GM12878 (cell line): Measurements from ENCODE around the gene TMEM163. TPM values are rescaled to one million over a fixed set of nuclear protein-coding genes. Genes with fewer than 3 reads are reported as not detected.
A peak's percentile ranks its signal among the peaks of the same experiment; 100 is the strongest.
"Not testable (repeated sequence)": the region's sequence is repeated elsewhere in the genome, so short reads cannot be mapped to it uniquely, and the experiment has no call there.

Experiments used
- ATAC-seq: fragments of 200-7000 bp; cut with Tn5 transposase; 3 replicates; pipeline ENCODE4 v1.9.1; 2020; ENCODE audit warnings: mild to moderate bottlenecking, moderate library complexity
- BruUV-seq: library from RNA; stranded (reverse); fragments of 400-500 nt; replicated peaks from 2 replicates; lab custom pipeline; 2021; lab: Mats Ljungman, UMichigan
- CTCF ChIA-PET: fragments of 300-600 bp; sonication (Branson Sonifier 250); formaldehyde crosslinking; extraction: SDS; loops from one replicate; lab custom pipeline; 2021; ENCODE audit warnings: inconsistent platforms; lab: Yijun Ruan, JAX
- POLR2A ChIA-PET: fragments of 350-600 bp; formaldehyde crosslinking; extraction: SDS; loops from one replicate; lab custom pipeline; 2021; ENCODE audit warnings: inconsistent platforms; lab: Charles Lee
- RAD21 ChIA-PET: fragments of 300-600 bp; sonication (Branson Sonifier 250); formaldehyde crosslinking; loops from one replicate; lab custom pipeline; 2023; ENCODE audit warnings: antibody characterized with exemption; ENCODE audit not compliant: unreplicated experiment; lab: Charles Lee
- SMC1A ChIA-PET: fragments of 300-600 bp; sonication (Branson Sonifier 250); formaldehyde crosslinking; loops from one replicate; lab custom pipeline; 2023; ENCODE audit not compliant: unreplicated experiment, uncharacterized antibody; lab: Charles Lee
- DNase-seq: peaks from one replicate; pipeline ENCODE4 v3.0.0-alpha.2; 2011; ENCODE audit warnings: low read depth, low spot score
- FAIRE-seq: peaks from 3 replicates; lab custom pipeline; 2011; peaks lifted over from hg19 to GRCh38; lab: Jason Lieb, UNC
- H2AFZ ChIP-seq: 2 replicates; pipeline ENCODE4 v1.6.0; 2011; ENCODE audit warnings: low read depth, low read length, control low read depth; ENCODE audit not compliant: control insufficient read depth
- H3K27ac ChIP-seq: 2 replicates; pipeline ENCODE4 v1.5.1; 2011; ENCODE audit warnings: control low read depth; ENCODE audit not compliant: control insufficient read depth, insufficient read depth
- H3K27me3 ChIP-seq, 2 experiments: replicated peaks in 1 of 2; 2 replicates each; pipeline versions ENCODE4 v1.6.0 to v1.6.1; 2011; ENCODE audit warnings: low read length in 1 of 2; ENCODE audit not compliant: control insufficient read depth in 2 of 2, insufficient read depth in 2 of 2
- H3K36me3 ChIP-seq, 2 experiments: 2 replicates each; pipeline ENCODE4 v1.5.1; 2011; ENCODE audit warnings: low read length in 1 of 2; ENCODE audit not compliant: control insufficient read depth in 2 of 2, insufficient read depth in 2 of 2
- H3K4me1 ChIP-seq: 2 replicates; pipeline ENCODE4 v1.6.1; 2011; ENCODE audit warnings: mild to moderate bottlenecking, low read length, moderate library complexity, mixed read lengths; ENCODE audit not compliant: control insufficient read depth, insufficient read depth
- H3K4me2 ChIP-seq: 2 replicates; pipeline ENCODE4 v1.6.0; 2011; ENCODE audit warnings: control low read depth; ENCODE audit not compliant: control insufficient read depth, insufficient read depth
- H3K4me3 ChIP-seq: fragments of 200-600 bp; sonication (generic); 2 replicates; pipeline ENCODE4 v1.5.1; 2016
- H3K79me2 ChIP-seq: 2 replicates; pipeline ENCODE4 v1.6.0; 2011; ENCODE audit warnings: low read length; ENCODE audit not compliant: control insufficient read depth, insufficient read depth
- H3K9ac ChIP-seq: 2 replicates; pipeline ENCODE4 v1.8.0; 2011; ENCODE audit warnings: low read length, control low read depth, mixed read lengths; ENCODE audit not compliant: control insufficient read depth, insufficient read depth
- H3K9me3 ChIP-seq: replicated peaks from 3 replicates; pipeline ENCODE4 v1.5.1; 2011; ENCODE audit warnings: mild to moderate bottlenecking, low read length; ENCODE audit not compliant: control insufficient read depth, insufficient read depth
- H4K20me1 ChIP-seq: 2 replicates; pipeline ENCODE4 v1.6.0; 2011; ENCODE audit not compliant: control insufficient read depth, insufficient read depth
- BHLHE40 ChIP-seq, 2 experiments: fragments of 450-650 bp in 1 of 2; IDR thresholded peaks; 2 replicates each; pipeline ENCODE4 v1.6.1; 2011 to 2017; ENCODE audit warnings: low read depth in 2 of 2, borderline replicate concordance in 1 of 2, improper control_type of control experiment in 1 of 2, low read length in 1 of 2, mild to moderate bottlenecking in 1 of 2
- CHD2 ChIP-seq: IDR thresholded peaks from 2 replicates; pipeline ENCODE4 v1.6.1; 2011; ENCODE audit warnings: low read depth, low read length, improper control_type of control experiment, borderline replicate concordance
- FOS ChIP-seq: IDR thresholded peaks from 3 replicates; pipeline ENCODE4 v1.6.1; 2011; ENCODE audit warnings: borderline replicate concordance; ENCODE audit not compliant: insufficient read length; ENCODE audit errors: extremely low read depth
- IKZF2 ChIP-seq, 2 experiments: fragments of 450-650 bp; IDR thresholded peaks; 2 replicates each; pipeline ENCODE4 v1.6.1; 2017; ENCODE audit warnings: mild to moderate bottlenecking in 2 of 2, moderate library complexity in 2 of 2
- IRF3 ChIP-seq: fragments of 450-650 bp; IDR thresholded peaks from 2 replicates; pipeline ENCODE4 v1.6.1; 2014; ENCODE audit warnings: mild to moderate bottlenecking
- JUND ChIP-seq: IDR thresholded peaks from 2 replicates; pipeline ENCODE4 v1.6.1; 2012; ENCODE audit warnings: low read depth, mild to moderate bottlenecking, low read length, improper control_type of control experiment, moderate library complexity
- MXI1 ChIP-seq: fragments of 150-350 bp; IDR thresholded peaks from 2 replicates; pipeline ENCODE4 v1.6.1; 2011; ENCODE audit warnings: low read depth, mild to moderate bottlenecking, inconsistent platforms, low read length, improper control_type of control experiment
- PKNOX1 ChIP-seq: fragments of 450-650 bp; IDR thresholded peaks from 2 replicates; pipeline ENCODE4 v1.6.1; 2016; ENCODE audit warnings: mild to moderate bottlenecking
- RB1 ChIP-seq: fragments of 450-650 bp; formaldehyde crosslinking; IDR thresholded peaks from 2 replicates; pipeline ENCODE4 v1.6.1; 2017; ENCODE audit warnings: mild to moderate bottlenecking, borderline replicate concordance
- RELB ChIP-seq: fragments of 450-650 bp; IDR thresholded peaks from 2 replicates; pipeline ENCODE4 v1.6.1; 2017; ENCODE audit warnings: low read depth, mild to moderate bottlenecking, moderate library complexity
- RUNX3 ChIP-seq: IDR thresholded peaks from 2 replicates; pipeline ENCODE4 v1.6.1; 2012; ENCODE audit warnings: low read length, inconsistent platforms
- STAT1 ChIP-seq: fragments of 450-650 bp; conservative IDR thresholded peaks from 2 replicates; pipeline ENCODE4 v1.6.1; 2014; ENCODE audit warnings: antibody characterized with exemption, mild to moderate bottlenecking
- SUPT20H ChIP-seq: IDR thresholded peaks from 2 replicates; pipeline ENCODE4 v1.6.1; 2011; ENCODE audit warnings: low read depth, mild to moderate bottlenecking, low read length, moderate library complexity, borderline replicate concordance; ENCODE audit not compliant: control insufficient read depth
- ZNF217 ChIP-seq: fragments of 450-650 bp; IDR thresholded peaks from 2 replicates; pipeline ENCODE4 v1.6.1; 2017; ENCODE audit warnings: antibody characterized with exemption, mild to moderate bottlenecking
- WGBS: methylation state at CpG from one replicate; pipeline ENCODE4 v1.1.6; 2016; ENCODE audit warnings: low lambda C conversion rate; ENCODE audit not compliant: insufficient replicate concordance, insufficient coverage; ENCODE audit errors: missing lambda C conversion rate; 5-methylcytosine and 5-hydroxymethylcytosine counted together
- in situ Hi-C: fragments of 300-500 bp; cut with MboI; formaldehyde crosslinking; loops from 9 replicates; pipeline ENCODE4 v1.14.3; 2018; ENCODE audit warnings: mixed read lengths
- intact Hi-C: fragments of 100-400 bp; cut with micrococcal nuclease; formaldehyde crosslinking; loops from one replicate; pipeline ENCODE4 v1.14.2; 2022; ENCODE audit not compliant: unreplicated experiment
- polyA plus RNA-seq, 11 experiments: library from polyadenylated mRNA; depleted of rRNA in 4 of 11; unstranded in 6 of 11; stranded (reverse) in 5 of 11; fragments of >200 nt; fragmentation: Nextera tagmentation in 4 of 11; fragmentation: Illumina TruSeq in 1 of 11; extraction: Ambion mirVana in 4 of 11; extraction: Trizol in 1 of 11; gene quantifications; 1 replicate in 1 of 11; 2 replicates in 10 of 11; pipeline versions ENCODE4 v1.2.1 to v1.2.3, GENCODE V29; 2011 to 2016; ENCODE audit warnings: inconsistent platforms in 2 of 11, missing spikeins in 2 of 11, low read depth in 1 of 11
- total RNA-seq, 4 experiments: library from RNA; depleted of rRNA in 3 of 4; stranded (reverse); fragments of >200 nt in 3 of 4; fragmentation: Illumina TruSeq in 1 of 4; extraction: Trizol in 1 of 4; gene quantifications; 2 replicates each; pipeline versions ENCODE4 v1.2.1 to v1.2.3, GENCODE V29; 2013 to 2021

TMEM163 gene
- total and polyA plus RNA-seq, 10 of the 15 experiments (the other 5 are each of a cell fraction or from before 2014, with no cell fraction given), result 0.05 to 0.11 (median 0.07) TPM; not detected in 4

- H3K9me3 ChIP-seq, H4K20me1 ChIP-seq, H3K4me1 ChIP-seq, H3K27me3 ChIP-seq, ATAC-seq, BruUV-seq, SMC1A ChIA-PET, FAIRE-seq, H3K27ac ChIP-seq, RAD21 ChIA-PET, CTCF ChIA-PET, intact Hi-C loops, DNase-seq, H3K9ac ChIP-seq, POLR2A ChIA-PET, H3K79me2 ChIP-seq, H3K36me3 ChIP-seq, H2AFZ ChIP-seq, in situ Hi-C loops, H3K4me3 ChIP-seq: not testable (repeated sequence)
- TF ChIP-seq BHLHE40 (IDR thresholded peaks at IDR 0.05; ENCODE audit: borderline replicate concordance in 1 of 2, low read depth in 2 of 2, low read length in 1 of 2), result 0 out of 4 replicates have a peak, but pooled peaks of 1 of the 2 experiments have one; percentile 16
- H3K4me2 ChIP-seq, result peak overlapping the region; percentile 57; the same call in 1 of the 2 replicates
- 25% methylated on average over 5 of the region's 5 CpGs for WGBS
These were observed 153.8 kb downstream of the TMEM163 start for GRCh38 chr2:134564955-134565354.

- H3K4me1 ChIP-seq, result peaks cover 5% of the 10 kb centered on the region; the same call in 1 of the 2 replicates
- no peaks in the 10 kb centered on the region for H3K9me3 ChIP-seq
- ChIA-PET CTCF (no interaction called here), RAD21 (no interaction called here), POLR2A (no interaction called here), SMC1A (interaction anchor here (0.6 kb wide), 1 partner anchor 20 kb away, joined by 3 read pairs; no protein-coding TSS in a partner anchor)
- in situ Hi-C loops, result no loop called here
- no peaks in the 10 kb centered on the region for H4K20me1 ChIP-seq
- H2AFZ ChIP-seq, result no peak overlapping the region
- ATAC-seq (peak; percentile 68), FAIRE-seq (no peak), DNase-seq (no peak)
- H3K4me2 ChIP-seq, result peak overlapping the region; percentile 57; the same call in 1 of the 2 replicates
- intact Hi-C loops, result no loop called here
- 2% methylated on average over 3 of the region's 3 CpGs for WGBS
- no peaks in the 10 kb centered on the region for H3K79me2 ChIP-seq
- no TSS peak for BruUV-seq
- no peak overlapping the region for H3K9ac ChIP-seq
- peaks cover 0 to under 1% of the 10 kb centered on the region in 2 experiments; a peak in 1 of 4 replicates for H3K27me3 ChIP-seq
- H3K27ac ChIP-seq, result no peak overlapping the region
- H3K36me3 ChIP-seq, result no peaks in the 10 kb centered on the region
- no peak overlapping the region for H3K4me3 ChIP-seq
- TF ChIP-seq RELB (no peak), RB1 (no peak), RUNX3 (peak; percentile 85), MXI1 (no peak), IRF3 (no peak), ZNF217 (no peak), PKNOX1 (no peak), STAT1 (no peak), CHD2 (no peak), JUND (no peak), IKZF2 (IDR thresholded peaks at IDR 0.05) (no peak), SUPT20H (no peak), FOS (no peak)
These were observed 154.3 kb downstream of the TMEM163 start for GRCh38 chr2:134564549-134564948.
